ENCODE results near the gene CMSS1. TPM values are rescaled to one million over a fixed set of nuclear protein-coding genes. Genes with fewer than 3 reads are reported as not detected.

Gene CMSS1
- total and polyA plus RNA-seq, 7 experiments from 2014 or later, result 14.9 to 47.7 (median 18.4) TPM

DNA sequence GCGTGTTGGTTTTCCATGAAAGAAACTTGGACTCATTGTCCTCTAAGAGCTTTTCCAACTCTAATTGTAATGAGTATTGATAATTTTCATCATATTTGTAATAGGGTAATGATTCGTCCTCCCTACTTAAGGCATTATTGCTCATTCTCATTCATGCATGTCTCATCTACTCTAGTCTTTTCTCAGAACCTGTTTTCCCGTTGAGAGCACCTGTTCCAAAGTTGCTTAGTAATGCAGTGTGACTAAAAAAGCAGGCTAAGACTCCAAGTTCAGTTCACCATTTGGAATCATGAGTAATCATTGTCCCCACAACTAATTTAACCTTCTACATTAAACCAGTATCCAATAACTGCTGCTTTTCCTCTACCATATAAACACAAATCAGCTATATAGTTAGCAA lies 212.7 kb downstream of the CMSS1 start:
- Mint-ChIP-seq H3K9me3 (no peaks in the 10 kb centered on the region), H3K27ac (no peak overlapping the region), H3K27me3 (no peaks in the 10 kb centered on the region), H3K36me3 (peaks cover 0 to 17% (median 5%) of the 10 kb centered on the region in 5 donors), H3K4me1 (peaks cover 0 to 7% (median 0%) of the 10 kb centered on the region in 7 donors), H3K4me3 (no peak overlapping the region)
- H3K27ac ChIP-seq (ENCODE audit: low read depth, low read length), result no peak overlapping the region
- H3K9me3 ChIP-seq (ENCODE audit: control insufficient read depth in 2 of 3, low read length in 3 of 3), result no peaks in the 10 kb centered on the region
- no peak overlapping the region for H3K4me3 ChIP-seq (ENCODE audit: low read length)
- no peak for ATAC-seq
- H3K27me3 ChIP-seq (ENCODE audit: control insufficient read depth in 2 of 2, insufficient read depth in 2 of 2, low read length in 2 of 2), result no peaks in the 10 kb centered on the region
- DNase-seq, result no peak
- ChIA-PET POLR2A (no interaction called here), CTCF (no interaction called here)
- H3K36me3 ChIP-seq (ENCODE audit: control insufficient read depth in 2 of 3, insufficient read depth in 3 of 3, low read length in 3 of 3), result peaks cover 0 to 4% (median 0%) of the 10 kb centered on the region in 3 experiments
- intact Hi-C loops (cut with micrococcal nuclease), result no loop called here
- no peaks in the 10 kb centered on the region for H3K4me1 ChIP-seq (ENCODE audit: control insufficient read depth in 2 of 2, insufficient read depth in 2 of 2, low read length in 2 of 2)

DNA sequence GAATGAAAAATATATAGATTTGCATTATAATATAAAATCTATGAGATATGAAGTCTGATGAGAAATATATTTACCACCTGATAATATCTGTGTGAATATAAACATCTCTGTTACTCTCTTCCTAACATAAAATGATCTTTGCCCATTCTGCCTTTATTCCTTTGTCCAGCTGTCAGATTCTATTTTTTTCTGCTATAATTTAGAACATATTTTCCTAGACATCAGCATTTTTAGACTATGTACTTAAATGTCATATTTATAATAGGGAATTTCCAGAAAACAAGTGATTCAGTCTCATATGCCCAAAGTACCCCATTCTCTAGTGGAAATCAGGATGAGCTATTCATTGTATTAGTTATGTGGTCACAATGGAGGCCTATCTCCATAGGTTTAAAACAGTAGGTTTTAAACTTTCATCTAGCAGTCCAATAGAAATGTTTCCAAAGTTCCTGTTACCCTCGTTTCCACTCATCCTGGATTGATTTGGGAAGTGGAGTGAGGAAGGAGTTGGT lies 213.3 kb downstream of the CMSS1 start:
- peaks cover 0 to 7% (median 0%) of the 10 kb centered on the region in 7 donors for H3K4me1 Mint-ChIP-seq
- Histone ChIP-seq H3K27me3 (ENCODE audit: control insufficient read depth in 2 of 2, insufficient read depth in 2 of 2, low read length in 2 of 2) (no peaks in the 10 kb centered on the region), H3K4me1 (ENCODE audit: control insufficient read depth in 2 of 2, insufficient read depth in 2 of 2, low read length in 2 of 2) (no peaks in the 10 kb centered on the region), H3K36me3 (ENCODE audit: control insufficient read depth in 2 of 3, insufficient read depth in 3 of 3, low read length in 3 of 3) (peaks cover 0 to 4% (median 0%) of the 10 kb centered on the region in 3 experiments), H3K27ac (ENCODE audit: low read depth, low read length) (no peak overlapping the region), H3K9me3 (ENCODE audit: control insufficient read depth in 2 of 3, low read length in 3 of 3) (no peaks in the 10 kb centered on the region), H3K4me3 (ENCODE audit: low read length) (no peak overlapping the region)
- intact Hi-C loops (cut with micrococcal nuclease), result no loop called here
- no peak for ATAC-seq
- no peak for DNase-seq
- ChIA-PET CTCF (no interaction called here), POLR2A (no interaction called here)
- no peak overlapping the region for H3K27ac Mint-ChIP-seq
- H3K9me3 Mint-ChIP-seq, result no peaks in the 10 kb centered on the region
- H3K4me3 Mint-ChIP-seq, result no peak overlapping the region
- peaks cover 0 to 17% (median 5%) of the 10 kb centered on the region in 5 donors for H3K36me3 Mint-ChIP-seq
- H3K27me3 Mint-ChIP-seq, result no peaks in the 10 kb centered on the region

DNA sequence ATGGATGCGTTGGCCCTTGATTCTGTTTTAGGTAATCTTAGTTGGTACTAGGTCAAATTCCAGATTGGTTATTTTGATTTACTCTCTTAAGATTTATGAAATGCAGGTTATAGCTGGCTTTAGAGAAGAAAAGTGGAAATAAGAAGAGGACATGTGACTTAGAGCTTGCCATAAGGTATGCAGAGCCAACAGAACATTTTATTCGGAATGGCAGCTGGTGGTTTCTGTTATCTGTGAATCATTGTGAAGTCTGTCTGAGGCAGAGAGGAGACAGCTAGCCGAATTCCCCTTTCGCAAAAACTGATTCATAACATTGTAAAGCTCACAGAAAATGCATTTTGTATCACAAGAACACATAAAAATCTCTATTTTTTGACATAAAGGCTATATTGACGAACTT lies 214.6 kb downstream of the CMSS1 start:
- Mint-ChIP-seq H3K4me3 (no peak overlapping the region), H3K36me3 (peaks cover 0 to 17% (median 5%) of the 10 kb centered on the region in 5 donors), H3K27ac (no peak overlapping the region), H3K4me1 (peaks cover 0 to 7% (median 0%) of the 10 kb centered on the region in 7 donors), H3K27me3 (no peaks in the 10 kb centered on the region), H3K9me3 (no peaks in the 10 kb centered on the region)
- Histone ChIP-seq H3K27ac (ENCODE audit: low read depth, low read length) (no peak overlapping the region), H3K4me1 (ENCODE audit: control insufficient read depth in 2 of 2, insufficient read depth in 2 of 2, low read length in 2 of 2) (no peaks in the 10 kb centered on the region), H3K9me3 (ENCODE audit: control insufficient read depth in 2 of 3, low read length in 3 of 3) (no peaks in the 10 kb centered on the region), H3K27me3 (ENCODE audit: control insufficient read depth in 2 of 2, insufficient read depth in 2 of 2, low read length in 2 of 2) (no peaks in the 10 kb centered on the region), H3K4me3 (ENCODE audit: low read length) (no peak overlapping the region), H3K36me3 (ENCODE audit: control insufficient read depth in 2 of 3, insufficient read depth in 3 of 3, low read length in 3 of 3) (no peaks in the 10 kb centered on the region)
- CTCF ChIA-PET, result no interaction called here
- no peak for DNase-seq
- intact Hi-C loops (cut with micrococcal nuclease), result no loop called here
- POLR2A ChIA-PET, result no interaction called here
- no peak for ATAC-seq

DNA sequence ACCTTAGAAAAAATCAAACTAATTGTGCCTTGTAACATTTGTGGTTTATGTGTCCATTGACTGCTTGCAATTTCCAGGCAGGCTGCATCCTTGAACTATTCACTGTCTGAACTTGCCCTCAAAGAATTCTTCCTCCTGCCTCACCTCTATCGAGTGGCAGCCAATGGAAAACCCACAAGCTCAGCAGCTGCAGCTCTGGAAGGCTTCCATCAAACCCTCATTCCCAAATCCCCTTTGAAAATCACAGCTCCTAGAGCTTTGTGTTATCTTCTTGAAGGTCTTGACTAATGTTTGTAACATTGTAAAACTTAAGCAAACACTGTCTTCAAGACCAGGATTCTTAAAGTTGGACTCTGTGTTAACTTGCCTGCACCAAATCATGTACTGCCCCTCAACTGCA lies 215.5 kb downstream of the CMSS1 start:
- Mint-ChIP-seq H3K27ac (no peak overlapping the region), H3K27me3 (no peaks in the 10 kb centered on the region), H3K4me3 (no peak overlapping the region), H3K4me1 (peaks cover 0 to 7% (median 0%) of the 10 kb centered on the region in 7 donors), H3K36me3 (peaks cover 0 to 17% (median 5%) of the 10 kb centered on the region in 5 donors), H3K9me3 (no peaks in the 10 kb centered on the region)
- H3K4me3 ChIP-seq (ENCODE audit: low read length), result no peak overlapping the region
- no peak for DNase-seq
- no peak overlapping the region for H3K27ac ChIP-seq (ENCODE audit: low read depth, low read length)
- ChIA-PET CTCF (no interaction called here), POLR2A (no interaction called here)
- H3K9me3 ChIP-seq (ENCODE audit: control insufficient read depth in 2 of 3, low read length in 3 of 3), result no peaks in the 10 kb centered on the region
- H3K4me1 ChIP-seq (ENCODE audit: control insufficient read depth in 2 of 2, insufficient read depth in 2 of 2, low read length in 2 of 2), result no peaks in the 10 kb centered on the region
- no peak for ATAC-seq
- intact Hi-C loops (cut with micrococcal nuclease), result no loop called here
- no peaks in the 10 kb centered on the region for H3K27me3 ChIP-seq (ENCODE audit: control insufficient read depth in 2 of 2, insufficient read depth in 2 of 2, low read length in 2 of 2)
- H3K36me3 ChIP-seq (ENCODE audit: control insufficient read depth in 2 of 3, insufficient read depth in 3 of 3, low read length in 3 of 3), result no peaks in the 10 kb centered on the region

DNA sequence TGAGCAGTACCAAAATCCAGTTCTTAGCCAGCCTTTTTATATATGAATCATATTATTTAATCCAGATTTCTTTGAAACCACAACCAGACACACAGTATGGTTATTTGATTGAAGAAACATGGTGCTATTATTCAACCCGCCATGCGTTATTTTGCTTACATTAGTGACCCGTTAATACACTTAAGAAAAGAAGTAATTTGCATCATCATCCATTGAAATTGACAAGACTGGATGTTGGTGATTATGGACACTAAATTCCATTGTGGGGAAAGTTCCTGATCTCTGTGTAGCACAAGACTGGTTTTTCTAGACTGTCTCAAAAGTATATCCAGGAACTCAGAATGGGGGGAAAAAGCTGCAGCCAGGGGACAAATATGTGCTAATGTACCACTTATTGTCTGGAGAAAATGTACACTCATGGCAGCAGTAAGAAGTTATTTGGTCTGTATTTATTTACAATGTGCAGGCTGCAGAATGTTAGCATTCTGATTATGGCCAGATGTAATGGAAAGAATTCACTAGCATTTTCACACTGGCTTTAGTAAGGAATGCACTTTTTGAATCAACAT lies 216.3 kb downstream of the CMSS1 start:
- peaks cover 0 to 7% (median 0%) of the 10 kb centered on the region in 7 donors for H3K4me1 Mint-ChIP-seq
- H3K27me3 Mint-ChIP-seq, result no peaks in the 10 kb centered on the region

DNA sequence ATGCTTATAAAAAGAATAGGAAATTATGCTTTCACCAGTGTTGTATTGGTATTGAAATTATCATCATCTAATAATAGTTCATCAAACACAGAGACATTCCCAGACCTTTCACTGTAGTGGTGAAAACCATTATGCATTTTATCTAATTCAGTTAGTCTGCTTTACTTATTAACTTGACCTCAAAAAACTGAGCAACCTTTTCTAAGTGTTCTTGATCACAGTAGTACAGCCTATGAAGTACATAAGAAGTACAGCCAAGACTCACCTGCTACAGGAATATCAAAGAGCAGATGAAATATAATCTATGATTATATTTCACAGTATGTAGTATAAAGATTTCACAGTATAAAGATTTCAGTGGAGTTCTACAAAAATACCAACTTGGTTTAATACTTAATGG lies 221.4 kb downstream of the CMSS1 start:
- no peaks in the 10 kb centered on the region for H3K27me3 ChIP-seq (ENCODE audit: control insufficient read depth in 2 of 2, insufficient read depth in 2 of 2, low read length in 2 of 2)
- peaks cover 0 to 1% (median 0%) of the 10 kb centered on the region in 7 donors for H3K4me1 Mint-ChIP-seq
- no peak overlapping the region for H3K27ac Mint-ChIP-seq
- H3K4me1 ChIP-seq (ENCODE audit: control insufficient read depth in 2 of 2, insufficient read depth in 2 of 2, low read length in 2 of 2), result no peaks in the 10 kb centered on the region
- DNase-seq (no peak), ATAC-seq (no peak)
- H3K4me3 Mint-ChIP-seq, result no peak overlapping the region
- no peak overlapping the region for H3K4me3 ChIP-seq (ENCODE audit: low read length)
- ChIA-PET CTCF (no interaction called here), POLR2A (no interaction called here)
- peaks cover 0 to 14% (median 0%) of the 10 kb centered on the region in 5 donors for H3K36me3 Mint-ChIP-seq
- no peaks in the 10 kb centered on the region for H3K9me3 Mint-ChIP-seq
- intact Hi-C loops (cut with micrococcal nuclease), result no loop called here
- H3K27ac ChIP-seq (ENCODE audit: low read depth, low read length), result no peak overlapping the region
- no peaks in the 10 kb centered on the region for H3K27me3 Mint-ChIP-seq
- no peaks in the 10 kb centered on the region for H3K9me3 ChIP-seq (ENCODE audit: control insufficient read depth in 2 of 3, low read length in 3 of 3)
- no peaks in the 10 kb centered on the region for H3K36me3 ChIP-seq (ENCODE audit: control insufficient read depth in 2 of 3, insufficient read depth in 3 of 3, low read length in 3 of 3)

More for the DNA sequence above, 216.3 kb downstream of the CMSS1 start:
- POLR2A ChIA-PET, result no interaction called here
- ATAC-seq (no peak), DNase-seq (no peak)
- H3K36me3 Mint-ChIP-seq, result peaks cover 0 to 17% (median 5%) of the 10 kb centered on the region in 5 donors
- H3K27ac Mint-ChIP-seq, result no peak overlapping the region
- H3K4me1 ChIP-seq (ENCODE audit: control insufficient read depth in 2 of 2, insufficient read depth in 2 of 2, low read length in 2 of 2), result no peaks in the 10 kb centered on the region
- no peaks in the 10 kb centered on the region for H3K9me3 Mint-ChIP-seq
- no peak overlapping the region for H3K27ac ChIP-seq (ENCODE audit: low read depth, low read length)
- H3K9me3 ChIP-seq (ENCODE audit: control insufficient read depth in 2 of 3, low read length in 3 of 3), result no peaks in the 10 kb centered on the region
- H3K27me3 ChIP-seq (ENCODE audit: control insufficient read depth in 2 of 2, insufficient read depth in 2 of 2, low read length in 2 of 2), result no peaks in the 10 kb centered on the region
- intact Hi-C loops (cut with micrococcal nuclease), result no loop called here
- H3K36me3 ChIP-seq (ENCODE audit: control insufficient read depth in 2 of 3, insufficient read depth in 3 of 3, low read length in 3 of 3), result no peaks in the 10 kb centered on the region
- H3K4me3 Mint-ChIP-seq, result no peak overlapping the region
- CTCF ChIA-PET, result no interaction called here
- H3K4me3 ChIP-seq (ENCODE audit: low read length), result no peak overlapping the region

DNA sequence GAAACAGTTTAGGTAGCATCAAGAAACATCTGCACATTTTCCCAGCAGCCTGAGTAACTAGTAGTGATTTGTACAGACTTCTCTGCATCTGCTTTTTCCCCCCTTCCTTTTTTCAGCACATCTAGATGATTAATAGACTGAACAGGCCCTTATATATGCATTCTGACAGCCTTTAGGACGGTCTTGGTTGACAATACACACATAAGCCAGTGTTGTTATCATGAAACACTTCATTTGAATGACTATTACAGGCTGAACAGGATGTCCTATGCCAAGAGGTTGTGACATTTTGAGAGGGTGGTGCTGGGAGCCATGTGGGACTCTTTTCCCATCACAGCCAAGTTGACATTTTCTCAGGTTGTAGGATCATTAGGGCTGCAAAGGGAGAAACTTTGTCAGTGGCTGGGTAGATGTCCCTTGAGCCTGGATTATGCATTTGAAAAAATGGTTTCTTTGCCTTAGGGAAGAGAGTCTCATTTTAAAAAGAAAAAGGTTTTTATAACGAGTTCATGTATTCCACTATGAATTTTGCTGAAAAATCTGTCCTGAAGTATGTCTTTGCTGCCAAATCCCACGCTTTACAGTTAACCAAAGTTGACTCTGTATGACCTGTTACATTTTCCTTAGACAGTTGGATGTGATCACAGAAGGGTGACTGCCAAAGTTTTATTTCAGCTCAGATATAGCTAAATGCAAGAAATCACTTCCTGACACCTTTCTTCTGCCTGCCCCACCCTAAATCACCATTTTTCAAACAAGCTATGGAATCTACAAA lies 223.0 kb downstream of the CMSS1 start:
- Mint-ChIP-seq H3K4me1 (peaks cover 0 to 4% (median 0%) of the 10 kb centered on the region in 7 donors), H3K27ac (peak overlapping the region in 1 of 9 donors; percentile 54), H3K36me3 (peaks cover 0 to 13% (median 0%) of the 10 kb centered on the region in 5 donors), H3K4me3 (no peak overlapping the region), H3K27me3 (no peaks in the 10 kb centered on the region), H3K9me3 (no peaks in the 10 kb centered on the region)
- Histone ChIP-seq H3K27me3 (ENCODE audit: control insufficient read depth in 2 of 2, insufficient read depth in 2 of 2, low read length in 2 of 2) (no peaks in the 10 kb centered on the region), H3K36me3 (ENCODE audit: control insufficient read depth in 2 of 3, insufficient read depth in 3 of 3, low read length in 3 of 3) (no peaks in the 10 kb centered on the region), H3K9me3 (ENCODE audit: control insufficient read depth in 2 of 3, low read length in 3 of 3) (no peaks in the 10 kb centered on the region), H3K27ac (ENCODE audit: low read depth, low read length) (no peak overlapping the region), H3K4me3 (ENCODE audit: low read length) (no peak overlapping the region), H3K4me1 (ENCODE audit: control insufficient read depth in 2 of 2, insufficient read depth in 2 of 2, low read length in 2 of 2) (no peaks in the 10 kb centered on the region)
- intact Hi-C loops (cut with micrococcal nuclease), result no loop called here
- DNase-seq (no peak), ATAC-seq (no peak)
- ChIA-PET CTCF (no interaction called here), POLR2A (no interaction called here)

Data from naive thymus-derived CD4-positive, alpha-beta T cell (primary cell).